ENCODE results near the gene PELI2.

PELI2 gene

GRCh38 chr14:56118611-56119181 is 485 bp downstream of the PELI2 start:
- in situ Hi-C loops (cut with MboI; ENCODE audit: low sequenced_read_pairs), result no loop called here

GRCh38 chr14:56119201-56119981 is 1.2 kb downstream of the PELI2 start:
- in situ Hi-C loops (cut with MboI; ENCODE audit: low sequenced_read_pairs), result no loop called here

GRCh38 chr14:56120091-56120691 is 2.0 kb downstream of the PELI2 start:
- in situ Hi-C loops (cut with MboI; ENCODE audit: low sequenced_read_pairs), result no loop called here

GRCh38 chr14:56121816-56122215 is 3.6 kb downstream of the PELI2 start:
- in situ Hi-C loops (cut with MboI; ENCODE audit: low sequenced_read_pairs), result no loop called here

GRCh38 chr14:56122301-56122700 is 4.1 kb downstream of the PELI2 start:
- in situ Hi-C loops (cut with MboI; ENCODE audit: low sequenced_read_pairs), result no loop called here

GRCh38 chr14:56124327-56124726 is 6.1 kb downstream of the PELI2 start:
- in situ Hi-C loops (cut with MboI; ENCODE audit: low sequenced_read_pairs), result no loop called here

GRCh38 chr14:56125772-56126636 is 7.8 kb downstream of the PELI2 start:
- in situ Hi-C loops (cut with MboI; ENCODE audit: low sequenced_read_pairs), result no loop called here

- in situ Hi-C loops (cut with MboI; ENCODE audit: low sequenced_read_pairs), result no loop called here
Observed at GRCh38 chr14:56126637-56126913, 8.4 kb downstream of the PELI2 start.

- in situ Hi-C loops (cut with MboI; ENCODE audit: low sequenced_read_pairs), result no loop called here
Observed at GRCh38 chr14:56127156-56127555, 8.9 kb downstream of the PELI2 start.

- in situ Hi-C loops (cut with MboI; ENCODE audit: low sequenced_read_pairs), result no loop called here
Observed at GRCh38 chr14:56129092-56129491, 10.9 kb downstream of the PELI2 start.

GRCh38 chr14:56129933-56130332 is 11.7 kb downstream of the PELI2 start:
- in situ Hi-C loops (cut with MboI; ENCODE audit: low sequenced_read_pairs), result no loop called here

GRCh38 chr14:56131004-56131864 is 13.0 kb downstream of the PELI2 start:
- in situ Hi-C loops (cut with MboI; ENCODE audit: low sequenced_read_pairs), result no loop called here

GRCh38 chr14:56131865-56132833 is 13.9 kb downstream of the PELI2 start:
- in situ Hi-C loops (cut with MboI; ENCODE audit: low sequenced_read_pairs), result no loop called here

- in situ Hi-C loops (cut with MboI; ENCODE audit: low sequenced_read_pairs), result no loop called here
Observed at GRCh38 chr14:56133547-56133946, 15.3 kb downstream of the PELI2 start.

GRCh38 chr14:56135001-56135400 is 16.8 kb downstream of the PELI2 start:
- in situ Hi-C loops (cut with MboI; ENCODE audit: low sequenced_read_pairs), result no loop called here

GRCh38 chr14:56135668-56136067 is 17.5 kb downstream of the PELI2 start:
- in situ Hi-C loops (cut with MboI; ENCODE audit: low sequenced_read_pairs), result no loop called here

GRCh38 chr14:56136571-56137452 is 18.6 kb downstream of the PELI2 start:
- in situ Hi-C loops (cut with MboI; ENCODE audit: low sequenced_read_pairs), result no loop called here

GRCh38 chr14:56137453-56137807 is 19.2 kb downstream of the PELI2 start:
- in situ Hi-C loops (cut with MboI; ENCODE audit: low sequenced_read_pairs), result no loop called here

- in situ Hi-C loops (cut with MboI; ENCODE audit: low sequenced_read_pairs), result no loop called here
Observed at GRCh38 chr14:56137849-56138248, 19.6 kb downstream of the PELI2 start.
